Right renal pelvis (tissue), 4 donors: ENCODE data around the gene CEP170B. TPM values are rescaled to one million over a fixed set of nuclear protein-coding genes. Genes with fewer than 3 reads are reported as not detected.

Experiments
- DNase-seq, 4 donors: peaks; one replicate each; pipeline ENCODE4 v3.0.0-alpha.2; 2013; ENCODE audit warnings: low read depth in 4 of 4, low spot score in 3 of 4, missing footprints in 1 of 4
- polyA plus RNA-seq, 4 donors: library from polyadenylated mRNA; unstranded; fragments of 120-200 nt; gene quantifications; one replicate each; pipeline ENCODE4 v1.2.1, GENCODE V29; 2013; ENCODE audit not compliant: insufficient read length in 4 of 4

CEP170B gene
- polyA plus RNA-seq, 4 donors, result 10.9 to 16.3 (median 13.5) TPM

DNA sequence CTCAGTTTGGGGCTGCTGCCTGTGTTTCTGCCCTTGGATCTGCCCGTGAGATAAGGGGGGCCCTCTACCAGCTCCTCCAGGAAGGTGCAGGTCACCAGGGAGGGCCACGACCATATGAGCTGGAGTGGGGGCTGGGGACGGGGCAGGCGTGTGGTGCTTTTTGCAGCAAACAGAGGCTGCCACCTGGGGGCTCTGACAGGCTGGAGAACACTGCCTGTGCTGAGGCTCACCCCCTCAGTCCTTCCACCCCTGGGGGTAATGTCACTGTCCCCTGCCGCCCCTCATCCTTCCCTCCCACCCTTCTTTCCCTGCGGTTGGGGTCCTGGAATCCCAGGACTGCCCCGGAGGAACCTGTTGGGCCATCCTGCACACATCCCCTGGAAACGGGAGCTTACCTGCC lies 62.8 kb downstream of the CEP170B start:
- DNase-seq, result no peak

- no peak for DNase-seq
Observed at GRCh38 chr14:104928391-104929133, 63.5 kb downstream of the CEP170B start.

- no peak for DNase-seq
Observed at GRCh38 chr14:104929268-104930230, 64.5 kb downstream of the CEP170B start.

- DNase-seq, result no peak
Observed at GRCh38 chr14:104930526-104931303, 65.6 kb downstream of the CEP170B start.

GRCh38 chr14:104931304-104931770 lies 66.3 kb downstream of the CEP170B start:
- no peak for DNase-seq

DNA sequence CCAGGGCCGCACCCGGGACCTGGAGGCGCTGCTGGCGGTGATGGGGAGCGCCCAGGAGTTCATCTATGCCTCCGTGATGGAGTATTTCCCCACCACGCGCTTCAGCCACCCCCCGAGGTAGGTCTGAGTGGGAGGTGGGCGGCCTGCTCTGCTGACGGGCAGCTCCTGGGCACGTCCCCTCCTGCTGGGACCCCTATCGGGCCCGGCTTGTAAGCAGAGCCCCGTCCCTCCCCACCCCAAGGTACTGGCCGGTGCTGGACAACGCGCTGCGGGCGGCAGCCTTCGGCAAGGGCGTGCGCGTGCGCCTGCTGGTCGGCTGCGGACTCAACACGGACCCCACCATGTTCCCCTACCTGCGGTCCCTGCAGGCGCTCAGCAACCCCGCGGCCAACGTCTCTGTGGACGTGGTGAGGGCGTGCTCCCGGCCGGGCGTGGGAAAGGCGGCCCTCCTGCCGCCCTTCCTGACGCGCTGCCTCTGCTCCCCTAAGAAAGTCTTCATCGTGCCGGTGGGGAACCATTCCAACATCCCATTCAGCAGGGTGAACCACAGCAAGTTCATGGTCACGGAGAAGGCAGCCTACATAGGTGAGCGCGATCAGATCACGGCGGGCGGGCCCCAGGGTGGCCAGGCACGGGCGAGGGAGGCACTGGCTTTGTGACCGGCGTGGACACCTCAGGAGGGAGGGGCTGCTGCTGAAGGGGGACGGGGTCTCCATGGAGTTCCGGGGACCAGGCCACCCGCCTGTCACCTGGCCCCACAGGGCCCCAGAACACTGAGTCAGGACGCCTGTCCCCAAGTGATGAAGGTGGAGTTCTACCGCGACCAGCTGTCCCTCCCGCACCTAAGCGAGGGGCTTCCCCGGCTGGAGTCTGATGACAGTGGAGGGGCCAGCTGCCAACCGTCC lies 67.0 kb downstream of the CEP170B start:
- DNase-seq, result no peak

DNA sequence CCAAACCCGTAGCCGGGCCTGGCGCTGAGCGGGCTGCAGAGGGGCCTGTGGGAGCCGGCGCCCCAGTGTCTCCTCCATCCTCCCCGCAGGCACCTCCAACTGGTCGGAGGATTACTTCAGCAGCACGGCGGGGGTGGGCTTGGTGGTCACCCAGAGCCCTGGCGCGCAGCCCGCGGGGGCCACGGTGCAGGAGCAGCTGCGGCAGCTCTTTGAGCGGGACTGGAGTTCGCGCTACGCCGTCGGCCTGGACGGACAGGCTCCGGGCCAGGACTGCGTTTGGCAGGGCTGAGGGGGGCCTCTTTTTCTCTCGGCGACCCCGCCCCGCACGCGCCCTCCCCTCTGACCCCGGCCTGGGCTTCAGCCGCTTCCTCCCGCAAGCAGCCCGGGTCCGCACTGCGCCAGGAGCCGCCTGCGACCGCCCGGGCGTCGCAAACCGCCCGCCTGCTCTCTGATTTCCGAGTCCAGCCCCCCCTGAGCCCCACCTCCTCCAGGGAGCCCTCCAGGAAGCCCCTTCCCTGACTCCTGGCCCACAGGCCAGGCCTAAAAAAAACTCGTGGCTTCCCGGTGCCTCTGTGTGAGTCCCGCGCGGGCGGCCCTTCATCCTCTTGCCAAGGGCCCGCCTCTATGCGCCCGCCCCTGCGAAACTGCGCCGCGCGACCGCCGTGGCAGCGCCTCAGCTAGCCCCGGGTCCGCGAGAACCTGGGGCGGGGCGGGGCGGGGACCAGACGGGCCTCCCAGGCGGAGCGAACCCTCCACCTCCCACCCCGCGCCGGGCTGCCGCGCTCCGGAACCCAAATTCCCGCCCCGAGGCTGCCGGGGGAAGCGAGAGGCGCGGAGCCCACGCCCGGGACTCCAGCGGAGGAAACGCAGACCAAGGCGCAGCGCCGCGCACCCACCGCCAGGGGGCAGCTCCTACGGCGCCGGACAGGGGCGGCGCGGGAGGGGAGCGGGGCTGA lies 67.9 kb downstream of the CEP170B start:
- DNase-seq, result peak; percentile 73 to 81 (median 76)

GRCh38 chr14:104933746-104934733 lies 69.0 kb downstream of the CEP170B start:
- DNase-seq, result no peak

- DNase-seq, result no peak
Observed at GRCh38 chr14:104935026-104935650, 70.1 kb downstream of the CEP170B start.

DNA sequence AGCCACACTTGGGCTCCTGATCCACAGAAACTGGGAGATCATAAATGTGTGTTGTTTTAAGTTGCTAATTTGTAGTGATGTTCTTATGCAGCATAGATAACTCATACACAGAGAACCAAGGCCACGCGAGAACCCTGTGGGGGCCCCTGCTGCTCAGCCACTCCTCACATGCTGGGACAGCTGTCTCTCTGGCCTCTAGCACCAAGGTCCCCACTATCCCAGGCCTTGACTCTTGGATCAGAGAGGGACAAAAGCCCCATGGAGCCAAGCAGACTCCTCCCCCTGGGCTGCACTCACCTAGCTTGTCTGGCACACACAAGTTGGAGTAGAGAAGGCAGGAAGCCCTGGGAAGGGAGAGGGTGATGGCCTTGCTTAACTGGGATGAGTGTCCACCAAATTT lies 70.9 kb downstream of the CEP170B start:
- DNase-seq, result no peak

DNA sequence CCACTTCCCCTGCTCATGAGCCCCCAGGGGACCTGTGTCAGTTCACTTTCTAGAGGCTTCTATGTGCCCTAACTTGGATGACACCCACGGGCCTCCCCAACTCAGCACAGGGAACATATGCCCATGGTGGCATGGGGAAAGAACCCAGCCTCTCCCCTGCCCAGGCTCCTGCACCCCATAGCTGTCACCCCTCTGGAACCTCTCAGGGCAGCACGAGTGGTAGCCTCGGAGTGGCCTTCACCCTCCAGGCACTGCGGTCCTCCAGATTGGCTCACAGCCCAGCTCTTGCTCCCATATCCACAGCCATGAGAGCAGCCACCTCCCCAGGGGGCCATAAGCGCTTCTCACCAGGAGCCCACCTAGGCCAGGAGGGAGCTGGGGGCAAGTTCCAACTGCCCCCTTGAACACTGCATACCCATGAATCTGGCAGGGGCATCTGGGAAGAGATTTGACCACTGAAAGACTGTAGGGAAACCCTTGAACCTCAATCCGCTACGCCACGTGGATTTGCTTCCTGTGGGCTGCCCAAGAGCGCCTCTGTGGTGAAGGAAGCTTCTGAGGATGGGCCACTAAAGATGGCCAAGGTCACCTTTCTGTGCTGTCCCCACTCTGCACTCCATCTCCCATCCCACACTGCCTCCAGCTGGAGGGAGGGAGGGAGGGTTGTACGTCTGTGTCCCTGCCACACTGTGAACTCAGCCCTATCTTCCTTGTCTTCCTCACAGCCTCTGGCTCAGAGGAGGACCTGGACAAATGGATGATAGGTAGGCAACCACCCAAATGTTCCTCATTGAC lies 71.5 kb downstream of the CEP170B start:
- no peak for DNase-seq

GRCh38 chr14:104937161-104937560 lies 72.1 kb downstream of the CEP170B start:
- no peak for DNase-seq

DNA sequence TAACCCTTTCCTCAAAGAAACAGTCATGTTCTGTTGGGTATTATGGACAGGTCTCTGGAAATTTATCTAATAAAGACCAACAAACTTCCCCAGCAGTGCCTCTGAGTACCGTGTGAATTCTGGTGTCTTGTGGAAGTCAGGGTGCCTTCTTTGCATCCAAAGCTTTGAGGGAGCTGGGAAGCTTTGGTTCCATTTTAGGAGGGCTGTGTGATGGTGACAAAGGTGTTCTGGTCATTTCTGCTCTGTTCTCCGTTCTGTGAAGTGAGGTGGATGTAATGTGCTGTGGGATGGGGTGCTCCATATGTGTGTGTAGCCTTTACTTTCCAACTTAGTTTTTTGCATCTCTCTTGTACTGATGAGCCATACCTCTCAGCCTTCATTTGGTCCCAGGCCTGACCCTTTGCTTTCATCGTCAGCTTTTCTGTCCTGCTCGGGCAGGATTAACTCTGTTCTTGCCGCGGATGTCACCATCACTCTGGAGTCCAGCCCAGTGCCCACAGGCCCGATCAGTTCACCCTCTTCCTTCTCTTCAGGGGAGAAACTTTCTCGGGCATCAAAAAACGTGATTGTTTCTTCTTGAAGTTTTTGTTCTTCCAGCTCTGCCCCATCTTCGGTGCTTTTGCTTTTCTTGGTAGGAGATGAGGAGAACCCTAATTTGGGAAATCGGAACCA lies 72.8 kb downstream of the CEP170B start:
- no peak for DNase-seq

- DNase-seq, result no peak
Observed at GRCh38 chr14:104938436-104938835, 73.4 kb downstream of the CEP170B start.

GRCh38 chr14:104938960-104939359 lies 73.9 kb downstream of the CEP170B start:
- no peak for DNase-seq
